GM12891 (cell line): ENCODE measurements around the gene PASK.

ENCODE experiments used
- PAX5 ChIP-seq: IDR thresholded peaks from 2 replicates; pipeline ENCODE4 v1.6.1; 2011; ENCODE audit warnings: low read length, moderate library complexity, mild to moderate bottlenecking; ENCODE audit not compliant: insufficient read depth, severe bottlenecking
- POLR2A ChIP-seq: IDR thresholded peaks from 2 replicates; pipeline ENCODE4 v1.6.1; 2011; ENCODE audit warnings: low read depth, low read length, control low read depth
- POLR2AphosphoS5 ChIP-seq: IDR thresholded peaks from 2 replicates; pipeline ENCODE4 v1.6.1; 2011; ENCODE audit warnings: low read depth, low read length, control low read depth

DNA sequence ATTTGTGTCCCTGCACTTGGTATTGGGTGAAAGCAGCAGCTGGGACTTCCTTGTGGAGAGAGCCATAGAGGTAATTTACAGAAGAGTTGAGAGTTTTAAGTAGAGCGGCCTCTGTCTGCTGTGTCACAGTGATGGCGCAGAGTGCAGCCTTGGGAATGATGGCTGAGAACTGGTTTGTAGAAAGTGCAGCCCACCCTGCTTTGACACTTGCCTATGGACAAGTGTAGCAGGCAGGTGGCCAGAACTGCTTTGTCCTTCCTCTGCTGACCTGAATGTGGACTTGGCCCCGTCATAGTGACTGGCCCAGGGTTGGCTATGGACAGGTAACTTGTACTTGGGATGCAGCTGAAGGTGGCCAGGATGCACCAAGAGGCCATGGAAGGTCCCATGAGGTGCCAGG is 32.9 kb upstream of the PASK start:
- no peak for TF ChIP-seq POLR2A
- no peak for TF ChIP-seq POLR2AphosphoS5
- TF ChIP-seq PAX5 = no peak
